ENCODE results near the gene THSD4. TPM values are rescaled to one million over a fixed set of nuclear protein-coding genes. Genes with fewer than 3 reads are reported as not detected.

Gene THSD4
- total RNA-seq, 1 experiment from 2014 or later, result 36.3 TPM

DNA sequence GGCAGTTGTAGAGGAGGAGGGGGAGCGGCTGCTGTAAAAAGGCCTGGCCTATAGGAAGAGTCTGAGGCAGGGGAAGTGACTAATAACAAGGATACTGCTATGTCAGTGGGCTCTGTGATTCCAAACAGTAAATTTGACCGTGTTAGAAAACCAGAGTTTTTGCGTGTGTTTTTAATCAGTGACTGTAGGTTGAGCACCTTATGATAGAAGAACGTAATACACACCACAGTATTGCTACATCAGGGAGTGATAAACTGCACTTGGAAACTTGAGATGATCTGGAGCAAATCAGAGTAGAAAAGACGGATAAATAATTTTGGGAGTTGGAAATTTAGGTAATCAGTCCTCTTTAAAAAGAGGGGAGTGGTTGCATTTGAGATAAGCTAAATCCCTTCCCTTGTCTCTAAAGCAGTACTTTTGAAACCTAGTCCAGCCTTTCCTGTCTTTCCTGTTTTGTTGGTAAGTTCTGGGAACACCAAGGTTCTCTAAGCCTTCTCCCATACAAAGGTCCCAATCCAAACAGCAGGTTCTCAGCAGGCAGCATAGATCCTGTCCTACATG lies 564.6 kb downstream of the THSD4 start:
- peaks cover 20% of the 10 kb centered on the region for H3K4me1 Mint-ChIP-seq (ENCODE audit: insufficient read depth, unreplicated experiment)
- no peaks in the 10 kb centered on the region for H3K27me3 Mint-ChIP-seq (ENCODE audit: insufficient read depth, unreplicated experiment)
- no peak for DNase-seq (ENCODE audit: unreplicated experiment)
- H3K9me3 Mint-ChIP-seq (ENCODE audit: unreplicated experiment), result no peaks in the 10 kb centered on the region
- no TSS peak for BruUV-seq (replicated peaks)
- POLR2A ChIA-PET, result interaction anchor here (0.7 kb wide), 1 partner anchor 11 kb away, joined by 3 read pairs; no protein-coding TSS in a partner anchor
- CTCF ChIA-PET, result interaction anchor here (0.5 kb wide), 1 partner anchor 16 kb away, joined by 4 read pairs; no protein-coding TSS in a partner anchor
- no peak overlapping the region for H3K4me3 Mint-ChIP-seq (ENCODE audit: unreplicated experiment)
- H3K36me3 Mint-ChIP-seq (ENCODE audit: insufficient read depth, unreplicated experiment), result peaks cover 8% of the 10 kb centered on the region
- H3K27ac Mint-ChIP-seq (ENCODE audit: low read depth, unreplicated experiment), result no peak overlapping the region
- intact Hi-C loops (cut with micrococcal nuclease), result no loop called here
- no peak for TF ChIP-seq CTCF (IDR thresholded peaks at IDR 0.05; ENCODE audit: unreplicated experiment)

DNA sequence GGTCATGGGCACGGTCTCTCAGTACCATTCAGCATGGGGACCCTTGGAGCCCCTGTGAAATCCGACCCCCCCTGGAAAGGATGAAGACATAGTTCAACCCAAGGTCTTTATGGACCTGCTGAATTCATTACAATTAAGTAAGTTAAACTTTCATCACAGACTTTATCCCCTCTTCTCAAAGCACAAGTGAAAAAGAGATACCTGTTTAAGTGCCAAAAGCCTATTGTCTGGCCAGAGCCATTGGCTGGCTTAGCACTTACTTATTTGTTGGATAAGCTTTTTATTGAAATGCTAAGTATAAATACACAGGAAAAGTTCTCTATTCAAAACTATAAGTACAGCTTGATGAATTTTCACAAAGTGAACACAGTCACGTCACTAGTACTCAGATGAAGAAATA lies 566.7 kb downstream of the THSD4 start:
- POLR2A ChIA-PET, result no interaction called here
- Mint-ChIP-seq H3K9me3 (ENCODE audit: unreplicated experiment) (no peaks in the 10 kb centered on the region), H3K4me3 (ENCODE audit: unreplicated experiment) (no peak overlapping the region), H3K36me3 (ENCODE audit: insufficient read depth, unreplicated experiment) (no peaks in the 10 kb centered on the region), H3K27ac (ENCODE audit: low read depth, unreplicated experiment) (no peak overlapping the region), H3K4me1 (ENCODE audit: insufficient read depth, unreplicated experiment) (peaks cover 8% of the 10 kb centered on the region), H3K27me3 (ENCODE audit: insufficient read depth, unreplicated experiment) (no peaks in the 10 kb centered on the region)
- no peak for TF ChIP-seq CTCF (IDR thresholded peaks at IDR 0.05; ENCODE audit: unreplicated experiment)
- intact Hi-C loops (cut with micrococcal nuclease), result no loop called here
- CTCF ChIA-PET, result no interaction called here
- BruUV-seq (replicated peaks), result no TSS peak
- no peak for DNase-seq (ENCODE audit: unreplicated experiment)

DNA sequence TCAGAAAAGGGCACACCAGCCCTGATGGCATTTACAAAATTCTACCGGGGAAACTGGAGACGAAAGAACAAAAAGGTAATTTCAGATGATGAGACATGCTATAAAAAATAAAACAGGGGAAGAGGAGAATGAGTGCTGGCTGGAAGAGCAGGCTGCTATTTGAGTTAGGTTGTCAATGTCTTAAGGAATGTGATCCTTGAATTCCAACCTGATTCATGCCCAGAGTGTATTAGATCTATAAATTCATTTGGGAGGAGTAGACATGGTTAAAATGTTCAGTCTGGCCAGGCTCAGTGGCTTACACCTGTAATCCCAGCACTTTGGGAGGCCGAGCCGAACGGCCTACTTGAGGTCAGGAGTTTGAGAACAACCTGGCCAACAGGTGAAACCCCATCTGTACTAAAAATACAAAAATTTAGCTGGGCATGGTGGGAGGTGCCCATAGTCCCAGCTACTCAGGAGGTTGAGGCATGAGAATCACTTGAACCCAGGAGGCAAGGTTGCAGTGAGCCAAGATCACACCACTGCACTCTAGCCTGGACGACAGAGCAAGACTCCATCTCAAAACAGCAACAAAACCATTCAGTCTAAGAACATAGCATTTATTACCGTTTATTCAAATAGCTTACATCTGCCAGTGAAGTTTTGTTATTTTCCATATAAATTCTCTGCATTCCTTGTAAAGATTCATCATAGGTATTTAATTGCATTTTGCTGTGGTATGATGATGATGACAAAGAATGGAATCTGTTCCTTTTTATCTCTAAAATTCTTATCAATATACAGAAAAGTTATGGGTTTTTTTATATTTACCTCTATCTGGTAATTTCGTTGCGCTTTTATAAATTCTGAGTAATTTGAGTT lies 568.4 kb downstream of the THSD4 start:
- Mint-ChIP-seq H3K4me3 (ENCODE audit: unreplicated experiment) (no peak overlapping the region), H3K36me3 (ENCODE audit: insufficient read depth, unreplicated experiment) (no peaks in the 10 kb centered on the region), H3K27me3 (ENCODE audit: insufficient read depth, unreplicated experiment) (no peaks in the 10 kb centered on the region), H3K9me3 (ENCODE audit: unreplicated experiment) (no peaks in the 10 kb centered on the region), H3K4me1 (ENCODE audit: insufficient read depth, unreplicated experiment) (peaks cover 6% of the 10 kb centered on the region), H3K27ac (ENCODE audit: low read depth, unreplicated experiment) (no peak overlapping the region)
- intact Hi-C loops (cut with micrococcal nuclease), result no loop called here
- no peak for TF ChIP-seq CTCF (IDR thresholded peaks at IDR 0.05; ENCODE audit: unreplicated experiment)
- POLR2A ChIA-PET, result no interaction called here
- no peak for DNase-seq (ENCODE audit: unreplicated experiment)
- CTCF ChIA-PET, result no interaction called here
- BruUV-seq (replicated peaks), result no TSS peak

DNA sequence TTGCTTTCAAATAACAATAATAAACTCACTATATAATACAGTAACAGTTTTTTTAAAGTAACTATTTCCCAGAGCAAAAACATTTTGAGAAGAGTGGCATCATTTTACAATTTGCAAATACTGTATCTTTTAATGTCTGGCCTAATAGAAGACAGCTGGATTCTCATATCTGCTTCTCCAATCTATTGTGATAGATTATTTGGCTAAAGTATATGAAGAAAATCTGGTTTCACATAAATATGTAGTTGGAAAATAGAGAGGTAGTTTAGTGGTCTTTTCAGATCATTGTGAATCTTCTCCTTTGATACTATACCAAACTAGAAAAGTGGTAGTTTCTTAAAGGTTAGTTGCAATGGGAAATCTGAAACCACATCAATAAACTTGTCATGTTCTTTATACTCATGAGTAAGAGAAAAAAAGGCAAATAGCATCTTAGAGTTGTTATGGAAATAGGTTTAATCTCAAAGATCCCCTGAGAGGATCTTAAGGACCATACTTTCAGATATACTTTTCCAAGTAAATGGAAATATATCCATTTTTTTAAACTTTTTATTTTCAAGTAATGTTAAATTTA lies 570.2 kb downstream of the THSD4 start:
- ChIA-PET POLR2A (no interaction called here), CTCF (no interaction called here)
- no TSS peak for BruUV-seq (replicated peaks)
- TF ChIP-seq CTCF (IDR thresholded peaks at IDR 0.05; ENCODE audit: unreplicated experiment), result no peak
- no peak for DNase-seq (ENCODE audit: unreplicated experiment)
- H3K27me3 Mint-ChIP-seq (ENCODE audit: insufficient read depth, unreplicated experiment), result no peaks in the 10 kb centered on the region
- intact Hi-C loops (cut with micrococcal nuclease), result no loop called here
- H3K4me1 Mint-ChIP-seq (ENCODE audit: insufficient read depth, unreplicated experiment), result peaks cover 6% of the 10 kb centered on the region
- H3K9me3 Mint-ChIP-seq (ENCODE audit: unreplicated experiment), result no peaks in the 10 kb centered on the region
- H3K27ac Mint-ChIP-seq (ENCODE audit: low read depth, unreplicated experiment), result no peak overlapping the region
- no peaks in the 10 kb centered on the region for H3K36me3 Mint-ChIP-seq (ENCODE audit: insufficient read depth, unreplicated experiment)
- H3K4me3 Mint-ChIP-seq (ENCODE audit: unreplicated experiment), result no peak overlapping the region

All from MCF 10A (cell line).